Mesodermal cell (in vitro differentiated cells): ENCODE data around the gene RFX4.
A peak's percentile ranks its signal among the peaks of the same experiment; 100 is the strongest.
"Not testable (repeated sequence)": the region's sequence is repeated elsewhere in the genome, so short reads cannot be mapped to it uniquely, and the experiment has no call there.

Source experiments
- H3K27ac ChIP-seq: 2 replicates; pipeline ENCODE4 v1.7.0; 2013; ENCODE audit warnings: mild to moderate bottlenecking, low read depth, low read length, moderate library complexity; ENCODE audit not compliant: severe bottlenecking
- H3K36me3 ChIP-seq: 2 replicates; pipeline ENCODE4 v1.7.1; 2013; ENCODE audit warnings: mild to moderate bottlenecking, low read length, moderate library complexity; ENCODE audit not compliant: control insufficient read depth, insufficient read depth
- H3K4me1 ChIP-seq: one replicate; pipeline ENCODE4 v1.7.1; 2013; ENCODE audit warnings: mild to moderate bottlenecking, low read length; ENCODE audit not compliant: insufficient read depth, control insufficient read depth, poor library complexity, severe bottlenecking
- H3K4me3 ChIP-seq: 2 replicates; pipeline ENCODE4 v1.7.0; 2013; ENCODE audit warnings: low read length, control low read depth, mild to moderate bottlenecking; ENCODE audit not compliant: insufficient read depth, poor library complexity, severe bottlenecking; ENCODE audit errors: extremely low read depth
- H3K9me3 ChIP-seq: 2 replicates; pipeline ENCODE4 v1.7.1; 2013; ENCODE audit warnings: mild to moderate bottlenecking, low read length, moderate library complexity; ENCODE audit not compliant: control insufficient read depth
- WGBS, 2 experiments: methylation state at CpG; one replicate each; pipeline ENCODE4 v1.1.5; 2013; ENCODE audit warnings: missing lambda C conversion rate in 2 of 2; ENCODE audit not compliant: insufficient coverage in 2 of 2; 5-methylcytosine and 5-hydroxymethylcytosine counted together

Gene RFX4

DNA sequence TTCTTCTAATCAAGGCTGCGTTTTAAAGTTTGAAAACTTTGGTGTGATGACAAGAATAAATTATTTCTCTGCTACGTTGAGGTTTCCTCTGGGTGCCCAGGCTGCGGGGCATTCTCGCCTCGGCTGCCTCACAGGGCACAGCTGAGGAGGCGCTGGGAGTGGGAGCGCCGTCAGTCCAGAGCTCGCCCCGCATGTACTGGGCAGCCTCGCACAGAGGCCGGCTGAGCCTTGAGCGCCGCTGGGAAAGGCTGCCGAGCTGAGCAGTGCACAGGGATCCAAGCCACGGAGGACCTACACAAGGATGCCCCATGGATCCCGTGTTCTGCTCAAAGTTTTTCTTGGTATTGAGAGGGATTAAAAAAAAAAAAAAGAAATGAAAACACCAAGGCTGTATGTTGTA is 11.6 kb downstream of the RFX4 start:
- Histone ChIP-seq H3K27ac (no peak overlapping the region), H3K4me1 (no peaks in the 10 kb centered on the region), H3K36me3 (no peaks in the 10 kb centered on the region), H3K4me3 (no peak overlapping the region), H3K9me3 (no peaks in the 10 kb centered on the region)
- 87 to 89% methylated on average over 16 to 17 of the region's 17 CpGs for WGBS, 2 experiments

DNA sequence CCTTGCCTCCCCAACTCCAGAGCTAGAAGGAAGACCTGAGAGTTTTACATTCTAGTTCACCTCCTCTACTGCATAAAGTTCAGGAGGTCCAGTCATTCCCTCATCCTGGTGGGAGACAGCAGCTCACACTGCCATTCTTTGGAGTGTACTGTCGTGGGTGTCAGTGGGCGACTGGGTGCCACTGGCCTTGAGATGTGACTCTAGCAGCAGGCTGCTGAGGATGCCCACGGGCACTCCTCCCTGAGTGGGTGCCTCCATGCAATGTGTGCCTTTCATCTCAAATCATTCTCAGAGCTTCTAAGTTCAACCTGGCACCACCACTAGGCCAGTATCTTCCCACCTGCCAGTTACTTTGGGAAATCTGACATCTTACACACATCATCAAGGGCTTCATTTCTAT is 12.5 kb downstream of the RFX4 start:
- Histone ChIP-seq H3K9me3 (no peaks in the 10 kb centered on the region), H3K36me3 (no peaks in the 10 kb centered on the region), H3K4me3 (no peak overlapping the region), H3K4me1 (no peaks in the 10 kb centered on the region), H3K27ac (no peak overlapping the region)
- WGBS, 2 experiments: 79 to 92% methylated on average over 3 of the region's 3 CpGs

DNA sequence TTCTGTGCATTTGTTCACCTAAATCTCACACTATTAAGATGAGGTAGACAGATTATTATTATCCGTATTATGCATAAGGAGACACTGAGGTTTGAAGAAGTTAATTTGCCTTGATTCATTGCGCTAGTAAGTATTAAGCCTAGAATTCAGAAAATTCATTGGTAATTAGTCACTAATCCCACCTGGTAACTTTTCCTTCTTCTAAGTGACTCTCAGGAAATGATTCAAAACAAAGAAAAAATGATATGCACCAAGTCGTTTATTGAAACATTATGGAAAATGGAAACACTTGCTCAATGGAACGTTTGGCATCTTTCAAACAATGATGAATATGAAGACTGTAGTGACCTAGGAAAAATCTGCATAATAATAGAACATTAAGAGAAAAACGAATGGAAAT is 15.2 kb downstream of the RFX4 start:
- no peak overlapping the region for H3K27ac ChIP-seq
- H3K4me1 ChIP-seq: peaks cover 6% of the 10 kb centered on the region
- no peaks in the 10 kb centered on the region for H3K9me3 ChIP-seq
- no peak overlapping the region for H3K4me3 ChIP-seq
- 42 to 100% methylated on average over 2 of the region's 5 CpGs for whole genome bisulfite sequencing, 2 experiments
- no peaks in the 10 kb centered on the region for H3K36me3 ChIP-seq

DNA sequence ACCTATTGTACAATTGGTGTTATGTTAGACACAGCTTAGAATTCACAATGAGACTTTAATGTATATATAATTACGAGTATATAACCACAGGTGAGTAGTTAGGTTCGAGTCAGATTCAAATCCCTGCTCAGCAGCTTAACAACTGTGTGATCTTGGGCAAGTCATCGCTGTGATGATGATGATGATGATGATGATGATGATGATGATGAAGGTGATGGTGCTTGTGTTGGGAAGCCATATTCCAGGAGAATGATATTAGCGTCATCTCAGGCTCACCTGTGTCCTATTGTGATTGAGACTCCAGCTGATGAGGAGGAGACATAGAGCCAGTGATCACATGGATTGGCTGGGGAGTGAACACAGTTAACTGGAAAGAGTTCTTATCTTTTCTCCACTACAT is 16.5 kb downstream of the RFX4 start:
- Histone ChIP-seq H3K4me1 (peaks cover 6% of the 10 kb centered on the region), H3K36me3 (no peaks in the 10 kb centered on the region), H3K9me3 (no peaks in the 10 kb centered on the region), H3K4me3 (no peak overlapping the region), H3K27ac (no peak overlapping the region)
- 93 to 97% methylated on average over 3 to 4 of the region's 4 CpGs for WGBS, 2 experiments

DNA sequence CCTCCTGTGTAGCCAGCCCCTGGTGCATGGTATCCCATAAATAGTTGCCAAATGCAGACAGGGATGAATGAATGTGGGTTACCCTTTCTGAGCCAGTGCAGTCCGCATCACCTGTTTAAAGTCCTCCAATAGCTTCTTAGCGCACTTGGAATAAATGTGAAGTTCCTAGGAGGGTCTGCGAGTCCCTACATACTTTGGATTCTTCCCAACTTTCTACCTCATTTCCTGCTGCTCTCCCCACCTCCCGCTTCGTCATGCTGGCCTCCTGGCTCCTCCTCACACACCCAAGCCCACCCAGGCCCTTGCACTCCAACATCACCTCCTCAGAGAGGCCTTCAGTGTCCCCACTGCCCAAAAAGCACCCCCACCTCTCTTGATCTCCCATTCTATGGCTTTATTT is 17.7 kb downstream of the RFX4 start:
- H3K27ac ChIP-seq: peak overlapping the region; percentile 17
- H3K36me3 ChIP-seq: no peaks in the 10 kb centered on the region
- WGBS, 2 experiments: 76% methylated on average over 4 to 5 of the region's 5 CpGs
- H3K4me3 ChIP-seq: no peak overlapping the region
- H3K4me1 ChIP-seq: peaks cover 6% of the 10 kb centered on the region
- no peaks in the 10 kb centered on the region for H3K9me3 ChIP-seq

DNA sequence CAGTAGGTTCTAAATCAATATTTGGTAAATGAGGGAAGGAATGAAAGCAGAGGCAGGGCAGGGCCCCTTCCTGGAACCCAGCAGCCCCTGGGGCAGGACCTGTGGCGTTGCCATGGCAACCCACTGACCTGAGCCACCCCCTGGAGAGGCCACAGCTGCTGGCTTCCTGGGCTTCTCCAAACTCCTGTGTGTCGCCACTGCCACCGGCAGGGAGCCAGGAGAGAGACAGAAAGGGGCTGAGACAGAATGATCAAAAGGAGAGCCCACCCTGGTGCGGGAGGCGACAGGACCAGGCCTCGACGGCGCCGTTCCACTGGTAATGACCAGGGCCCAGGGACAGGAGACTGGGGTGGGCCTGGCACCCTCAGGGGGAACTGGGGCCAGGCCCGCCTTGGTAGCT is 18.2 kb downstream of the RFX4 start:
- H3K4me3 ChIP-seq: no peak overlapping the region
- H3K27ac ChIP-seq: peak overlapping the region; percentile 17
- no peaks in the 10 kb centered on the region for H3K9me3 ChIP-seq
- H3K4me1 ChIP-seq: peaks cover 6% of the 10 kb centered on the region
- H3K36me3 ChIP-seq: no peaks in the 10 kb centered on the region
- 57 to 60% methylated on average over 9 to 10 of the region's 10 CpGs for WGBS, 2 experiments

DNA sequence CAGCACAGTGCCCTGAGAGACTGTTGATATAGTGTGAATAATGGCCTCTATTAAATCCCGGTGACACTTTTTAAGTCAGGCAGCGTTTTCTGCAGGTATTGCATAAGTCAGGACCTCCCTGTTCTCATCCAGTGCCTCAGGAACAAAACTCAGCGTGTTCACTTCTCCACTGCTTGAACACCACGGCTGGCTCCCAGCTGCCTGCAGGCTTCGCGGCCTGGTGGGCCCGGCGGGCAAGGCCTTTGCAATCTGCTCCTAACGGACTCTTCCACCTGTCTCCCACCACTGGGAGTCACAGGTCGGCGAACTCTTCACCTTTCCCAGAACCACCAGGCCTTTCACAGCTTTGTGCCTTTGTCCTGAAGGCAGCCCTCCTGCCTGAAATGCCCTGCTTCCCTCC is 18.7 kb downstream of the RFX4 start:
- Histone ChIP-seq H3K27ac (peak overlapping the region; percentile 17), H3K4me3 (no peak overlapping the region), H3K36me3 (no peaks in the 10 kb centered on the region), H3K9me3 (no peaks in the 10 kb centered on the region), H3K4me1 (peaks cover 6% of the 10 kb centered on the region)
- 76 to 86% methylated on average over 11 of the region's 11 CpGs for WGBS, 2 experiments

DNA sequence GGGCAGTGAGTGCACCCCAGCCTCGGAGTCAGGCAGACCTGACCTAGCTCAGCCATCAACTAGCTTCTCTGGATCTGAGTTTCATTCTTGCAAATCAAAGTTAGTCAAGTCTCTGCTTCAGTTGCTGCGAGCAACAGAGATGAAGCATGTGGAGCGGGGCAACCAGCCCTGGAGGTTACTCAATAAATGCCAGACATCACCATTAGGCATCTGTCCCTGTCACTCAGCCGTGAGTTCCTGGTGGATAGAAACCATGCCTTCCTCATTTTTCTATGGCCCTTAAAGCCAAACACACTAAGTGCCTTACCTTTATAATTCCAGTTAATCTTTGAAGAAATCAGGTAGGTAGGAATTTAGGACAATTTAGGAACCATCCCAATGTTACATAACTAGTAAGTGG is 19.3 kb downstream of the RFX4 start:
- H3K27ac ChIP-seq: no peak overlapping the region
- 89 to 94% methylated on average over 3 to 4 of the region's 4 CpGs for WGBS, 2 experiments

DNA sequence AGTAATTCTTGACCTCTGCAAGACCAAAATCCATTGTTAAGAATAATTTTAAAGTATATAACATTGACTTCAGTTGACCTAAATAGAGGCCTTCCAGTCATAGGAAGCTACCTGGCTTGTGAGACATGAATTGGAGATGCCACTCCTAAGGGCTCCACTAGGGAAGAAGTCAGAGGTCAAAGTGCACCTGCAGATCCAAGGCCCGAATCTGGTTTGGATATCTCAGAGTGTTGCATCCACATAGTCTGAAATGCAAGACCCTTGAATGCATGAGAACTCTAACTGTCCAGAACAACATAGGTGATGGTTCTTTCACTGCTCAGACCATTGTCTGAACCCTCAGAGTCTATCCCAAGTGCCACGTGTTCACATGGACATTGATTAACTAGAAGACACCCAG is 22.4 kb downstream of the RFX4 start:
- Histone ChIP-seq H3K4me3 (no peak overlapping the region), H3K4me1 (peaks cover 6% of the 10 kb centered on the region), H3K9me3 (peaks cover under 1% of the 10 kb centered on the region), H3K27ac (no peak overlapping the region), H3K36me3 (no peaks in the 10 kb centered on the region)
- WGBS, 2 experiments: 79 to 85% methylated on average over 1 to 2 of the region's 2 CpGs

More for the DNA sequence above, 19.3 kb downstream of the RFX4 start:
- no peaks in the 10 kb centered on the region for H3K36me3 ChIP-seq
- no peak overlapping the region for H3K4me3 ChIP-seq
- H3K9me3 ChIP-seq: no peaks in the 10 kb centered on the region
- H3K4me1 ChIP-seq: peaks cover 6% of the 10 kb centered on the region

DNA sequence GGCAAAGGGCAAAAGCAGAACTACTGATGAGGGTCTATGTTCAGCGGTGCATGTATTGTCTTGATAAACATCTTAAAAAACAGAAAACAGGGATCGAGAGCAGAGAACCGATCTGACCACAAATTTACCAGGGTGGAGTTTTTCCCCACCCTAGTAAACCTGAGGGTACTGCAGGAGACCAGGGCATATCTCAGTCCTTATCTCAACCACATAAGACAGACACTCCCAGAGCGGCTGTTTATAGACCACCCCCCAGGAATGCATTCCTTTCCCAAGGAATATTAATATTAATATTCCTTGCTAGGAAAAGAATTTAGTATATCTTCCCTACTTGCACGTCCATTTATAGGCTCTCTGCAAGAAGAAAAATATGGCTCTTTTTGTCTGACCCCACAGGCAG is 37.8 kb downstream of the RFX4 start:
- 92 to 100% methylated on average over 2 to 3 of the region's 5 CpGs for WGBS, 2 experiments
- H3K27ac ChIP-seq, H3K4me1 ChIP-seq, H3K4me3 ChIP-seq, H3K36me3 ChIP-seq: not testable (repeated sequence)
- H3K9me3 ChIP-seq: peaks cover 11% of the 10 kb centered on the region

DNA sequence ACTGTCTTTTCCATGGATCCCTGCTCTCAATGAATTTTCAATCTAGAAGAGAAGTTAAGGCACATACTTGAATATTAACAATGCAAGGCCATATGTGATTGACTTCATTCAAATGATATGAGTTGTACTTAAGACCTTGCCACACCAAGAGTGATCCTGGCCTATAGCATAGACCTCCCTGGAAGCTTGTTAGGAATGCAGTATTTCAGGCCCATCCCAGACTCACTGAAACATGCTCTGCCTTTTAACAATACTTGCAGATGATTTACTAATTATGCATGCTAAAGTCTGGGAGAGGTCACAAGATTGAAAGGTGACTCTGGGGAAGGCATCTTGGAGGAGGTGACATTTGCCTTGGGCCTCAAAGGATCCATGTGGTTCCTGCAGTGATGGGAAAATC is 43.2 kb downstream of the RFX4 start:
- Histone ChIP-seq H3K27ac (no peak overlapping the region), H3K4me3 (no peak overlapping the region), H3K4me1 (no peaks in the 10 kb centered on the region), H3K36me3 (no peaks in the 10 kb centered on the region), H3K9me3 (no peaks in the 10 kb centered on the region)
